Stomach (tissue), 9 donors: ENCODE measurements around the gene CD38. TPM values are rescaled to one million over a fixed set of nuclear protein-coding genes. Genes with fewer than 3 reads are reported as not detected.
"Not testable (repeated sequence)": the region's sequence is repeated elsewhere in the genome, so short reads cannot be mapped to it uniquely, and the experiment has no call there.

ENCODE experiments used
- DNase-seq, 2 donors: peaks; one replicate each; pipeline versions ENCODE4 v3.0.0 to v3.0.0-alpha.2; 2013 to 2019
- H3K27ac ChIP-seq, 5 donors: fragments of 200-600 bp in 4 of 5; sonication (generic) in 4 of 5; one replicate each; pipeline ENCODE4 v1.5.1; 2013 to 2019; ENCODE audit warnings: mild to moderate bottlenecking in 1 of 5, moderate library complexity in 1 of 5
- H3K27me3 ChIP-seq, 3 donors: fragments of 200-600 bp; sonication (generic); one replicate each; pipeline ENCODE4 v1.5.1; 2017 to 2019; ENCODE audit warnings: mixed run types in 1 of 3
- H3K36me3 ChIP-seq, 4 donors: fragments of 200-600 bp; sonication (generic); 1 replicate in 3 of 4; 2 replicates in 1 of 4; pipeline ENCODE4 v1.5.1; 2016 to 2019
- H3K4me1 ChIP-seq, 4 donors: fragments of 200-600 bp; sonication (generic); one replicate each; pipeline ENCODE4 v1.5.1; 2016 to 2019
- H3K4me3 ChIP-seq, 4 donors: fragments of 200-600 bp; sonication (generic) in 3 of 4; one replicate each; pipeline ENCODE4 v1.5.1; 2016 to 2019; ENCODE audit warnings: mild to moderate bottlenecking in 1 of 4
- H3K9me3 ChIP-seq, 4 donors: fragments of 200-600 bp; sonication (generic); one replicate each; pipeline ENCODE4 v1.5.1; 2016 to 2019
- CTCF ChIP-seq, 7 experiments: fragments of 450-650 bp in 4 of 7; fragments of 200-600 bp in 3 of 7; sonication (generic) in 3 of 7; IDR thresholded peaks; one replicate each; pipeline ENCODE4 v1.5.1; 2016 to 2019; ENCODE audit warnings: antibody characterized with exemption in 7 of 7, control low read depth in 2 of 7, mild to moderate bottlenecking in 1 of 7
- EP300 ChIP-seq: sonication (generic); formaldehyde crosslinking; IDR thresholded peaks from one replicate; pipeline ENCODE4 v1.6.1; 2017; ENCODE audit warnings: antibody characterized with exemption
- POLR2A ChIP-seq, 4 donors: fragments of 450-650 bp; IDR thresholded peaks; one replicate each; pipeline ENCODE4 v1.6.1; 2016; ENCODE audit warnings: antibody characterized with exemption in 4 of 4, control low read depth in 2 of 4, mild to moderate bottlenecking in 1 of 4, moderate library complexity in 1 of 4
- POLR2AphosphoS5 ChIP-seq, 3 donors: sonication (generic); formaldehyde crosslinking; IDR thresholded peaks; one replicate each; pipeline ENCODE4 v1.6.1; 2016; ENCODE audit warnings: antibody characterized with exemption in 3 of 3
- WGBS, 5 donors: extraction: QIAGEN DNeasy Blood & Tissue Kit in 3 of 5; methylation state at CpG; one replicate each; pipeline versions ENCODE4 v1.1.5 to v1.1.7; 2013 to 2018; 5-methylcytosine and 5-hydroxymethylcytosine counted together
- intact Hi-C: fragments of 100-400 bp; cut with DNase I; formaldehyde crosslinking; loops from one replicate; pipeline ENCODE4 v1.15.1; 2023; ENCODE audit warnings: low total_unique reads
- polyA plus RNA-seq, 3 donors: library from polyadenylated mRNA; stranded (reverse); fragments of 200-250 nt; gene quantifications; one replicate each; pipeline ENCODE4 v1.2.3, GENCODE V29; 2013
- total RNA-seq, 5 donors: library from RNA; depleted of rRNA; stranded (reverse); fragments of >200 nt; gene quantifications; one replicate each; pipeline versions ENCODE4 v1.1.0 to v1.2.3, GENCODE V29; 2014 to 2016
- donor health status: healthy with polysubstance abuse.
- donor health status: Bipolar disorder and iron deficiency.
- donor health status: healthy.

Gene CD38
- total and polyA plus RNA-seq, 8 donors: 0.62 to 44.9 (median 2.2) TPM

- no peak overlapping the region for H3K27ac ChIP-seq
- TF ChIP-seq POLR2A (IDR thresholded peaks at IDR 0.05): no peak
- H3K4me3 ChIP-seq: no peak overlapping the region
- no peaks in the 10 kb centered on the region for H3K9me3 ChIP-seq
- no peaks in the 10 kb centered on the region for H3K27me3 ChIP-seq
- peaks cover 0 to 15% (median 0%) of the 10 kb centered on the region in 4 donors for H3K4me1 ChIP-seq
- intact Hi-C loops: no loop called here
- no peak for DNase-seq
- H3K36me3 ChIP-seq: no peaks in the 10 kb centered on the region
- 91 to 95% (median 94%) methylated on average over 4 of the region's 4 CpGs for WGBS, 5 donors
These were observed 19.8 kb upstream of the CD38 start for GRCh38 chr4:15758294-15758693.

GRCh38 chr4:15762460-15762859 lies 15.7 kb upstream of the CD38 start:
- intact Hi-C loops, DNase-seq, H3K27me3 ChIP-seq, H3K4me3 ChIP-seq, H3K9me3 ChIP-seq, H3K27ac ChIP-seq, H3K4me1 ChIP-seq, H3K36me3 ChIP-seq: not testable (repeated sequence)

GRCh38 chr4:15765391-15765790 lies 12.7 kb upstream of the CD38 start:
- H3K36me3 ChIP-seq: no peaks in the 10 kb centered on the region
- H3K4me3 ChIP-seq: no peak overlapping the region
- no peaks in the 10 kb centered on the region for H3K9me3 ChIP-seq
- intact Hi-C loops: no loop called here
- H3K27ac ChIP-seq: no peak overlapping the region
- no peaks in the 10 kb centered on the region for H3K4me1 ChIP-seq
- TF ChIP-seq EP300: no peak
- no peak for TF ChIP-seq POLR2A (IDR thresholded peaks at IDR 0.05)
- no peak for TF ChIP-seq CTCF (IDR thresholded peaks at IDR 0.05)
- no peak for TF ChIP-seq POLR2AphosphoS5 (IDR thresholded peaks at IDR 0.05)
- no peaks in the 10 kb centered on the region for H3K27me3 ChIP-seq
- DNase-seq: no peak
- 58 to 80% (median 71%) methylated on average over 6 of the region's 6 CpGs for WGBS, 5 donors

GRCh38 chr4:15765910-15766697 lies 12.0 kb upstream of the CD38 start:
- H3K4me1 ChIP-seq: no peaks in the 10 kb centered on the region
- no peak overlapping the region for H3K27ac ChIP-seq
- 38 to 43% (median 41%) methylated on average over 6 of the region's 6 CpGs for WGBS, 5 donors
- H3K36me3 ChIP-seq: no peaks in the 10 kb centered on the region
- H3K4me3 ChIP-seq: no peak overlapping the region
- peak in 1 of 2 donors; percentile 58 for DNase-seq
- intact Hi-C loops: no loop called here
- H3K27me3 ChIP-seq: no peaks in the 10 kb centered on the region
- no peaks in the 10 kb centered on the region for H3K9me3 ChIP-seq
- TF ChIP-seq POLR2A (IDR thresholded peaks at IDR 0.05): no peak
- no peak for TF ChIP-seq POLR2AphosphoS5 (IDR thresholded peaks at IDR 0.05)
- no peak for TF ChIP-seq EP300
- TF ChIP-seq CTCF (IDR thresholded peaks at IDR 0.05): no peak

GRCh38 chr4:15766821-15767220 lies 11.3 kb upstream of the CD38 start:
- no peak for DNase-seq
- Histone ChIP-seq H3K9me3 (no peaks in the 10 kb centered on the region), H3K27ac (no peak overlapping the region), H3K27me3 (no peaks in the 10 kb centered on the region), H3K36me3 (no peaks in the 10 kb centered on the region), H3K4me3 (no peak overlapping the region), H3K4me1 (no peaks in the 10 kb centered on the region)
- no peak for TF ChIP-seq POLR2AphosphoS5 (IDR thresholded peaks at IDR 0.05)
- no peak for TF ChIP-seq EP300
- intact Hi-C loops: no loop called here
- WGBS, 5 donors: 73 to 89% (median 82%) methylated on average over 8 of the region's 8 CpGs

- no peak for DNase-seq
- Histone ChIP-seq H3K9me3 (no peaks in the 10 kb centered on the region), H3K4me1 (no peaks in the 10 kb centered on the region), H3K27ac (no peak overlapping the region), H3K4me3 (no peak overlapping the region), H3K27me3 (no peaks in the 10 kb centered on the region), H3K36me3 (no peaks in the 10 kb centered on the region)
- 51 to 79% (median 62%) methylated on average over 2 of the region's 2 CpGs for WGBS, 5 donors
- no peak for TF ChIP-seq CTCF (IDR thresholded peaks at IDR 0.05)
- TF ChIP-seq POLR2AphosphoS5 (IDR thresholded peaks at IDR 0.05): no peak
- TF ChIP-seq POLR2A (IDR thresholded peaks at IDR 0.05): no peak
- TF ChIP-seq EP300: no peak
- intact Hi-C loops: no loop called here
These were observed 8.9 kb upstream of the CD38 start for GRCh38 chr4:15769202-15769601.
